ENCODE measurements around the gene SECISBP2.
A peak's percentile ranks its signal among the peaks of the same experiment; 100 is the strongest.
"Not testable (repeated sequence)": the region's sequence is repeated elsewhere in the genome, so short reads cannot be mapped to it uniquely, and the experiment has no call there.

SECISBP2 gene, protein sequence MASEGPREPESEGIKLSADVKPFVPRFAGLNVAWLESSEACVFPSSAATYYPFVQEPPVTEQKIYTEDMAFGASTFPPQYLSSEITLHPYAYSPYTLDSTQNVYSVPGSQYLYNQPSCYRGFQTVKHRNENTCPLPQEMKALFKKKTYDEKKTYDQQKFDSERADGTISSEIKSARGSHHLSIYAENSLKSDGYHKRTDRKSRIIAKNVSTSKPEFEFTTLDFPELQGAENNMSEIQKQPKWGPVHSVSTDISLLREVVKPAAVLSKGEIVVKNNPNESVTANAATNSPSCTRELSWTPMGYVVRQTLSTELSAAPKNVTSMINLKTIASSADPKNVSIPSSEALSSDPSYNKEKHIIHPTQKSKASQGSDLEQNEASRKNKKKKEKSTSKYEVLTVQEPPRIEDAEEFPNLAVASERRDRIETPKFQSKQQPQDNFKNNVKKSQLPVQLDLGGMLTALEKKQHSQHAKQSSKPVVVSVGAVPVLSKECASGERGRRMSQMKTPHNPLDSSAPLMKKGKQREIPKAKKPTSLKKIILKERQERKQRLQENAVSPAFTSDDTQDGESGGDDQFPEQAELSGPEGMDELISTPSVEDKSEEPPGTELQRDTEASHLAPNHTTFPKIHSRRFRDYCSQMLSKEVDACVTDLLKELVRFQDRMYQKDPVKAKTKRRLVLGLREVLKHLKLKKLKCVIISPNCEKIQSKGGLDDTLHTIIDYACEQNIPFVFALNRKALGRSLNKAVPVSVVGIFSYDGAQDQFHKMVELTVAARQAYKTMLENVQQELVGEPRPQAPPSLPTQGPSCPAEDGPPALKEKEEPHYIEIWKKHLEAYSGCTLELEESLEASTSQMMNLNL

DNA sequence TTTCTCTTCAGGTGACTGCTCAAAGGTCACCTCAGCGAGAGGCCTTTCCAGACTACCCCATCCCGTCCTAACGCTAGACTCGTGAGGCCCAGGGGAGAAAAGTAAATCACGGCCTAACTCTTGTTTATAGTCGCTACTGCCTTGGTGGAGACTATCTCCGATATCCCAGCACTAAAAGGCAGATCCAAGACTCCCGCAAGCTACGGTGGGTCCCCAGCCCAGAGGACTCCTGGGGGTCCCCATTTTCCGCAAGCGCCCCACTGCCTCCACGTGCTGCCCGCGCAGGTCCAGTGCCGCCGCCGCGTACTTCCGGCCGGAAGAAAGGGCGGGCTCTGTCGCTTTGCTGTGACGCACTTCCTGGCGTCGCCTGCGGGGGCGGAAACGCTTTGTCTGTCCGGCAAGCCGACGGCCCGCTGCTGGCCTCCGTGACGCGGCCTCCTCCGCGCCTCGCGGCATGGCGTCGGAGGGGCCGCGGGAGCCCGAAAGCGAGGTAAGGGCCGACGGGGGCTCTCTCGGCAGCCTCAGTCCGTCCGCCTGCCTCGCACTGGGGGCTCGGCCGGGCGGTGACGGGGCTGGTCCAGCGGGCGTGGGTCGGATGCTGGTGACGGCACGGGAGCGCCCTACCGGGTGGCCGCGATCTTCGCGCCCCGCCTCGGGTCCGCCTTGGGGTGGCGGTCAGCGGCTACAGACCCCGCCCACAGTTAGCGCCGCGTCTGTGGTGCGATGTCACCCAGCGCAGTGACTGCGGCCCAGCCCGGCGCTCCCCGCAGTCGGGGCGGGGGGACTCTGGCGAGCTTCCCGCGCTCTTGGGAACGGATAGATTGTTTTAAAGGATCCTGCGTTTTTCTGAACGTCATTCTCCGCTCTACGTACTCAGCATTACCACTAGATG lies at the start of gene SECISBP2:
TSS of gene SECISBP2 (plus strand) at position 378 of the 892 bp plus-strand sequence. CDS start at position 455, 77 bp downstream.
- peak; percentile 97 for DNase-seq (ENCODE audit: low spot score)

GRCh38 chr9:89273528-89274279 lies 44.6 kb upstream of the SECISBP2 start:
- DNase-seq (ENCODE audit: low spot score), result no peak

- no peak for DNase-seq (ENCODE audit: low spot score)
Measured at GRCh38 chr9:89274838-89275237, 43.5 kb upstream of the SECISBP2 start.

GRCh38 chr9:89276040-89276439 lies 42.3 kb upstream of the SECISBP2 start:
- not testable (repeated sequence) for DNase-seq (ENCODE audit: low spot score)

DNA sequence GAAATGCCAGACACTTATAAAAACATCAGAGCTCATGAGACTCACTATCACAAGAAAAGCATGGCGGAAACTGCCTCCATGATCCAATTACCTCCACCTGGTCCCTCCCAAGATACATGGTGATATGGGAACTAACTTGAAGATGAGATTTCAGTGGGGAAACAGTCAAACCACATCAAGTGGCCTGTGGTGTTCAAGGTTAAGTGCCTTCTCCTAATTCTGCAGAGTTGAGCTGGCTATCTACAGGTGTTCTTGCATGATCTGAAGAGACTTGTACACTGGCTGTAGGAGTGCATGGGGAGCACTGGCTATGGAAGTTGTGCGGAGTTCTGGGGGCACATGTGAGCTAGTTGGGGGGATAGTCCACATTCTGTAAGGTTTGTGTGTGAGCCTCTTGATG lies 41.3 kb upstream of the SECISBP2 start:
- DNase-seq (ENCODE audit: low spot score), result no peak

- DNase-seq (ENCODE audit: low spot score), result no peak
Measured at GRCh38 chr9:89277454-89277853, 40.8 kb upstream of the SECISBP2 start.

GRCh38 chr9:89278551-89278950 lies 39.7 kb upstream of the SECISBP2 start:
- no peak for DNase-seq (ENCODE audit: low spot score)

DNA sequence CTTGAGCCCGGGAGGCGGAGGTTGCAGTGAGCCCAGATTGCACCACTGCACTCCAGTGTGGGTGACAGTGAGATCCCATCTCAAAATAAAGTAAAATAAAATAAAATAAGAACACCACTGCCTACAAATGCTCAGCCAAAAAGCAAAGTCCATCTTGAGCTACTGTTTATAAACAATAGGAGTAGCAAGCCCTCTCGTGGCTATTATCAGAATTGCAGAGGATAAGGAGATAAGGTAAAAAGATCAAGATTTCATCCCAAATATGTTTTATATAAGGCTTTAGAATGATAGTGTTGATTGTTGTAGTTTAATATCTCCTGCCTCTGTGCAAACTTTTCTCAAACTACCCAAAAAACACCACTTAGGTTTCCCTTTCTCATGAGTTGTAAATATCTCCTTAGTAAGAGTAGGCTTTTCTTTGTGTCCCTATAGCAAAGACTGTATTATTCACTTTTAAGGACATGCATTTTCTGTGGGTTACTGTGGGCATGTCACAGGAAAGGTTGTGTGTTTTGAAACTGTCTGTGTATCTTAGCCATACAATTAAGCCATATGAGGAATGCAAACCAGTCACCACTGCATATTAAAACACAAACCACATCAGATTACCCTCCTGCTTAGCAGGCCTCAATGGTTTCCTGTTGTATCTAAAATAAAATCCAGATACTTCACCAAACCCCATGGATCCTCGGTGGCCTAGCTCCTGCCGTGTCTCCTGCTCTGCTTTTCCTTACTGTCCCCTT lies 39.1 kb upstream of the SECISBP2 start:
- no peak for DNase-seq (ENCODE audit: low spot score)

GRCh38 chr9:89281106-89281505 lies 37.2 kb upstream of the SECISBP2 start:
- DNase-seq (ENCODE audit: low spot score), result no peak

- DNase-seq (ENCODE audit: low spot score), result not testable (repeated sequence)
Measured at GRCh38 chr9:89282248-89282968, 35.9 kb upstream of the SECISBP2 start.

- no peak for DNase-seq (ENCODE audit: low spot score)
Measured at GRCh38 chr9:89284076-89284475, 34.2 kb upstream of the SECISBP2 start.

GRCh38 chr9:89291741-89292140 lies 26.6 kb upstream of the SECISBP2 start:
- no peak for DNase-seq (ENCODE audit: low spot score)

GRCh38 chr9:89293014-89293413 lies 25.3 kb upstream of the SECISBP2 start:
- DNase-seq (ENCODE audit: low spot score), result no peak

DNA sequence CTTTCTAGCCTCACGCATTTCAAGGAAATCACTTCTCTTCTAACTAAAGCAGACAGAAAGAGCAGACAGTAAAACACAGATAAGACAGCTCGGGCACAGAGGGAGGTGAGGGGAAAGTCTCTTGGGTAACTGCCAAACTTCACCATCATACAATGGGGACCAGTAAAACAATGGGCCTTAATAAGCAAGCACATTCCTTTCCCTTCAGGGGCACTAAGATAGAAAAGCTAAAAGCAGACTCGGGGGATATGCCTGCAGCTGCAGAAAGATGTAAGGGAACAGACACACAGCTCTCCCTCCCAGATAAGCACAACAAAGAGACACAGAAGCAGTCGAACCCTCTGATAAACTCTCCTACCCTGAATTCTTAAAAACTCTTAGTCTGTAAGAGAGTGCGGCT lies 22.9 kb upstream of the SECISBP2 start:
- DNase-seq (ENCODE audit: low spot score), result no peak

- not testable (repeated sequence) for DNase-seq (ENCODE audit: low spot score)
Measured at GRCh38 chr9:89301996-89302395, 16.3 kb upstream of the SECISBP2 start.

DNA sequence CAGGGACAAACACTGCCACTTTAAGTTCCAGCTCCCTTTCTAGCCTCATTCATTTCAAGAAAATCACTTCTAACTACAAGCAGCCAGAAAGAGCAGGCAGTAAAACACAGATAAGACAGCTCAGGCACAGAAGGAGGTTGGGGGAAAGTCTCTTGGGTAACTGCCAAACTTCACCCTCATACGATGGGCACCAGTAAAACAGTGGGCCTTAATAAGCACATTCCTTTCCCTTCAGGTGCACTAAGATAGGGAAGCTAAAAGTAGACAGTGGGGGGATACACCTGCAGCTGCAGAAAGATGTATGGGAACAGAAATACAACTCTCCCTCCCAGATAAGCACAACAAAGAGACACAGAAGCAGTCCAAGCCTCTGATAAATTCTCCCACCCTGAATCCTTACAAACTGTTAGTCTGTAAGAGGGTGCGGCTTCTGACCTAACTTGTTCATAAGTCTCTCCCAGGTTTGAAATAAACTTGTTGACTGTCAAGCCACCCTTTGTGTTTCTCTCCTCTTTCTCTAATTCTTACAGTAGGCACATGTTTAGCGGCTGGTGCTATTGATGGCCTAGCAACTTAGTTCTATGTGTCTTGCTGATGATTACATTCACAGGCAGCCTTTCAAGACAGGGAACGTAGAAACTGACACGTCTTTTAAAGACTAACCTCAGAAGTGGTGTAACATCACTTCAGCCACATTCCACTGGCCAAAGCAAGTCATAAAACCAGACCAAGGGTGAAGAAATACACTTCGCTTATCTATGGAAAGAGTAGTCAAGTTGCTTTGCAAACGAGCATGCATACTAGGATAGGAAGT lies 14.1 kb upstream of the SECISBP2 start:
- no peak for DNase-seq (ENCODE audit: low spot score)

- no peak for DNase-seq (ENCODE audit: low spot score)
Measured at GRCh38 chr9:89304834-89305188, 13.5 kb upstream of the SECISBP2 start.

DNA sequence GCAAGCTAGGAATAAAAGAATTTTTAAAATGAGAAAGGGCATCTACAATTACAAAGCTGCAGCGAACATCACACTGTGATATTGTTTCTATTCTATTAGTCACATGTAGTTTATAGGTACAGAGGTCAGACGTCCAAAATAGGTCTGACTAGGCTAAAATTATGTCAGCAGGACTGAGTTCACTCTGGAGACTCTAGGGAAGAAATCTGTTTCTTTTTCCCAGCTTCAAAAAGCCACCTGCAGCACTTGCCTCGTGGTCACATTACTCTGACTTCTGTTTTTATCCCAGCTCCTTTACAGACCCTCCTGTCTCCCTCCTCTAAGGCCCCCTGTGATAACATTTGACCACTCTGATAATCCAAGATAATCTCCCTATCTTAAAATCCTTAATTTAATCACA lies 12.4 kb upstream of the SECISBP2 start:
- DNase-seq (ENCODE audit: low spot score), result no peak

GRCh38 chr9:89309166-89309565 lies 9.1 kb upstream of the SECISBP2 start:
- DNase-seq (ENCODE audit: low spot score), result no peak
